NOMO-1 treated with dmso at 0.1 percent for 144 hours (cell line): ENCODE measurements around the gene ZSWIM7.

ENCODE experiments used
- DNase-seq: peaks from one replicate; lab custom pipeline; 2025; ENCODE audit not compliant: unreplicated experiment; lab: John Stamatoyannopoulos, UW

ZSWIM7 gene

GRCh38 chr17:15935891-15936290, 63.6 kb downstream of the ZSWIM7 start:
- no peak for DNase-seq

GRCh38 chr17:15934866-15935265, 64.6 kb downstream of the ZSWIM7 start:
- no peak for DNase-seq

- no peak for DNase-seq
Observed at GRCh38 chr17:15931394-15931793, 68.1 kb downstream of the ZSWIM7 start.

GRCh38 chr17:15930426-15930825, 69.1 kb downstream of the ZSWIM7 start:
- no peak for DNase-seq

- DNase-seq: no peak
Observed at GRCh38 chr17:15929941-15930340, 69.6 kb downstream of the ZSWIM7 start.

- DNase-seq: no peak
Observed at GRCh38 chr17:15928286-15928785, 71.2 kb downstream of the ZSWIM7 start.
